ENCODE results near the gene RRP12. TPM values are rescaled to one million over a fixed set of nuclear protein-coding genes. Genes with fewer than 3 reads are reported as not detected.
A peak's percentile ranks its signal among the peaks of the same experiment; 100 is the strongest.

Gene RRP12
- polyA plus RNA-seq, 1 donor from 2014 or later: 9.7 TPM

DNA sequence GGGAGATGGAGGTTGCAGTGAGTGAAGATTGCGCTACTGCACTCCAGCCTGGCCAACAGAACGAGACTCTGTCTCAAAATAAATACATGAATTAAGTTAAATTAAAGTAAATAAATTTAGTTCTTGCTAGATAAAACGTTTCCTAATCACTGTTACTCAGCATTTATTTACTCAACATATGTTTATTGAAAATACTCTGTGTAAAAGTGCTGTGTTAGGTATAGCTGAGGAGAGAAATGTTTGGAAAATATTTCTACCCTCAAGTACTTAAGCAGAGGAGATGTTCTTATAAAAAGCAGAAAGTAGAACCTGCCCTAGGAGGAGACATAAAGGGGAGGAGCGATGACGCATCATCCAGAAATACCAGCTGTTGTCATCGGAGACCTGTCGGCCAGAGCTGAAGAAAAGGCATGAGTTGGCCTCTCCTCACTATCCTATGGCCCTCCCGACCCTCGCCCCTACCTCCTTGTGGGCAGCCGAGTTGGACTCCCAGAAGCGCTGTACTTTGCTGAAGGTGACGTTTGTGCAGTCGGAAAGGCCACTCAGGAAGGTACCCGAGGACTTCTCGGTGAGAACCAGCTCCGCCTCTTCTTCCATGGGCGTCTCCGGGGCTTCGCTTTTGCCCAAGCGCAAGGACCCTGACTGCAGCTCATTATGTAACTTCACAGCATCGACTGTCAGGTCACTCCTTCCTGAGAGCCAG is 1.1 kb downstream of the RRP12 start:
- Histone ChIP-seq H3K79me2 (replicated peaks; ENCODE audit: insufficient read depth, low read length) (no peaks in the 10 kb centered on the region), H3K9me2 (ENCODE audit: insufficient read depth, low read length) (no peaks in the 10 kb centered on the region), H3K27me3 (ENCODE audit: insufficient read depth, low read depth, low read length) (no peaks in the 10 kb centered on the region), H3K4me2 (ENCODE audit: low read length) (peak overlapping the region; percentile 83), H3K27ac (ENCODE audit: low read length) (no peak overlapping the region), H3F3A (ENCODE audit: insufficient read depth, low read length, poor library complexity, severe bottlenecking) (no peaks in the 10 kb centered on the region), H3K9ac (ENCODE audit: low read length) (peak overlapping the region; percentile 61), H4K20me1 (ENCODE audit: insufficient read depth) (no peaks in the 10 kb centered on the region), H2AFZ (ENCODE audit: low read depth, low read length) (no peak overlapping the region), H3K36me3 (ENCODE audit: insufficient read depth, low read length) (no peaks in the 10 kb centered on the region), H3K9me3 (ENCODE audit: low read length) (no peaks in the 10 kb centered on the region), H3K4me3 (ENCODE audit: low read length) (peak overlapping the region; percentile 87)
- TF ChIP-seq SMC3 (conservative IDR thresholded peaks at IDR 0.05; ENCODE audit: poor library complexity) (no peak), TAF1 (IDR thresholded peaks at IDR 0.05; ENCODE audit: low read depth) (no peak), POLR2AphosphoS5 (IDR thresholded peaks at IDR 0.05) (no peak), MXI1 (conservative IDR thresholded peaks at IDR 0.05; ENCODE audit: poor library complexity, severe bottlenecking) (no peak), EP300 (conservative IDR thresholded peaks at IDR 0.05; ENCODE audit: poor library complexity, severe bottlenecking) (no peak)
- TF ChIP-seq, protein P1, sequence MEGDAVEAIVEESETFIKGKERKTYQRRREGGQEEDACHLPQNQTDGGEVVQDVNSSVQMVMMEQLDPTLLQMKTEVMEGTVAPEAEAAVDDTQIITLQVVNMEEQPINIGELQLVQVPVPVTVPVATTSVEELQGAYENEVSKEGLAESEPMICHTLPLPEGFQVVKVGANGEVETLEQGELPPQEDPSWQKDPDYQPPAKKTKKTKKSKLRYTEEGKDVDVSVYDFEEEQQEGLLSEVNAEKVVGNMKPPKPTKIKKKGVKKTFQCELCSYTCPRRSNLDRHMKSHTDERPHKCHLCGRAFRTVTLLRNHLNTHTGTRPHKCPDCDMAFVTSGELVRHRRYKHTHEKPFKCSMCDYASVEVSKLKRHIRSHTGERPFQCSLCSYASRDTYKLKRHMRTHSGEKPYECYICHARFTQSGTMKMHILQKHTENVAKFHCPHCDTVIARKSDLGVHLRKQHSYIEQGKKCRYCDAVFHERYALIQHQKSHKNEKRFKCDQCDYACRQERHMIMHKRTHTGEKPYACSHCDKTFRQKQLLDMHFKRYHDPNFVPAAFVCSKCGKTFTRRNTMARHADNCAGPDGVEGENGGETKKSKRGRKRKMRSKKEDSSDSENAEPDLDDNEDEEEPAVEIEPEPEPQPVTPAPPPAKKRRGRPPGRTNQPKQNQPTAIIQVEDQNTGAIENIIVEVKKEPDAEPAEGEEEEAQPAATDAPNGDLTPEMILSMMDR (IDR thresholded peaks at IDR 0.05; ENCODE audit: poor library complexity, severe bottlenecking): no peak

DNA sequence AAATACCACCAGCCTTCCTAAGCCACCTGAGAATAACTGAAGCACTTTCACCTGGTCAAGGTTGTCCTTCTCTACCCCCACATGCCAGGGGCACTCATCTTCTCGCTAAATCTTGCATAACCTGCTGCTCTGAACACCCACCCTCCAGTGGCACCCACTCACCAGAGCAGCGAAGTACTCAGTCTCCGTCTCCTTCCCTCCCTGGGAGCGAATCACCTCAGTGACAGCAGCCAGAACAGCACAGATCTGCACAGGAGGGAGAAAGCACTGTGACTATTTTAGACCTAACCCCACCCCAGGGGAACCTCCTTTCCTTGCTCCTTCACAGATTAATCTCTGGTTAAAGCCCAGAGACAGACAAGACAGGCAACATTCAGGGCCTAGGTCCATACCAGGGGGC is 5.1 kb downstream of the RRP12 start:
- TF ChIP-seq TAF1 (IDR thresholded peaks at IDR 0.05; ENCODE audit: low read depth): no peak
- no peak for TF ChIP-seq POLR2AphosphoS5 (IDR thresholded peaks at IDR 0.05)
- no peak for TF ChIP-seq SMC3 (conservative IDR thresholded peaks at IDR 0.05; ENCODE audit: poor library complexity)
- TF ChIP-seq, protein P1 (IDR thresholded peaks at IDR 0.05; ENCODE audit: poor library complexity, severe bottlenecking): no peak
- TF ChIP-seq EP300 (conservative IDR thresholded peaks at IDR 0.05; ENCODE audit: poor library complexity, severe bottlenecking): no peak
- TF ChIP-seq RAD21 (conservative IDR thresholded peaks at IDR 0.05): no peak
- no peak for TF ChIP-seq EZH2 (IDR thresholded peaks at IDR 0.05; ENCODE audit: borderline replicate concordance, insufficient read depth, low read length, poor library complexity, severe bottlenecking)
- no peaks in the 10 kb centered on the region for H3K9me2 ChIP-seq (ENCODE audit: insufficient read depth, low read length)
- no peak overlapping the region for H3K4me3 ChIP-seq (ENCODE audit: low read length)
- no peak overlapping the region for H2AFZ ChIP-seq (ENCODE audit: low read depth, low read length)
- no peak overlapping the region for H3K9ac ChIP-seq (ENCODE audit: low read length)
- no peaks in the 10 kb centered on the region for H3F3A ChIP-seq (ENCODE audit: insufficient read depth, low read length, poor library complexity, severe bottlenecking)
- H3K27ac ChIP-seq (ENCODE audit: low read length): no peak overlapping the region
- H3K36me3 ChIP-seq (ENCODE audit: insufficient read depth, low read length): no peaks in the 10 kb centered on the region
- no peaks in the 10 kb centered on the region for H4K20me1 ChIP-seq (ENCODE audit: insufficient read depth)
- H3K9me3 ChIP-seq (ENCODE audit: low read length): no peaks in the 10 kb centered on the region
- no peaks in the 10 kb centered on the region for H3K79me2 ChIP-seq (replicated peaks; ENCODE audit: insufficient read depth, low read length)
- H3K27me3 ChIP-seq (ENCODE audit: insufficient read depth, low read depth, low read length): no peaks in the 10 kb centered on the region
- H3K4me2 ChIP-seq (ENCODE audit: low read length): no peak overlapping the region

Data from neural cell (in vitro differentiated cells).